Gastrocnemius medialis (tissue), 4 donors: Measurements from ENCODE around the gene DCUN1D3. TPM values are rescaled to one million over a fixed set of nuclear protein-coding genes. Genes with fewer than 3 reads are reported as not detected.
A peak's percentile ranks its signal among the peaks of the same experiment; 100 is the strongest.

ENCODE experiments used
- ATAC-seq, 2 donors: fragments of 150-250 bp; one replicate each; pipeline ENCODE4 v1.9.1; 2016
- DNase-seq, 2 donors: peaks; one replicate each; pipeline ENCODE4 v3.0.0-alpha.2; 2019
- H3K27ac ChIP-seq, 4 donors: fragments of 200-600 bp; sonication (generic); 1 replicate in 1 of 4; 2 replicates in 3 of 4; pipeline ENCODE4 v1.5.1; 2016 to 2018; ENCODE audit warnings: mild to moderate bottlenecking in 2 of 4, moderate library complexity in 1 of 4
- H3K27me3 ChIP-seq, 3 donors: fragments of 200-600 bp; sonication (generic) in 2 of 3; 1 replicate in 1 of 3; 2 replicates in 2 of 3; pipeline versions ENCODE4 v1.5.1 to v1.6.0; 2016 to 2019; ENCODE audit warnings: mild to moderate bottlenecking in 1 of 3, moderate library complexity in 1 of 3
- H3K36me3 ChIP-seq, 2 donors: fragments of 200-600 bp; sonication (generic) in 1 of 2; one replicate each; pipeline ENCODE4 v1.5.1; 2017 to 2018
- H3K4me1 ChIP-seq, 2 donors: fragments of 200-600 bp; sonication (generic) in 1 of 2; one replicate each; pipeline ENCODE4 v1.5.1; 2016 to 2017; ENCODE audit warnings: mild to moderate bottlenecking in 2 of 2
- H3K4me3 ChIP-seq, 4 donors: fragments of 200-600 bp; sonication (generic) in 3 of 4; 1 replicate in 1 of 4; 2 replicates in 3 of 4; pipeline ENCODE4 v1.5.1; 2016 to 2019; ENCODE audit warnings: mild to moderate bottlenecking in 2 of 4
- H3K9me3 ChIP-seq, 3 donors: fragments of 200-600 bp; sonication (generic) in 2 of 3; 1 replicate in 1 of 3; 2 replicates in 2 of 3; pipeline ENCODE4 v1.5.1; 2016 to 2019
- CTCF ChIP-seq, 5 experiments: fragments of 450-650 bp in 3 of 5; fragments of 200-600 bp in 2 of 5; sonication (generic) in 2 of 5; IDR thresholded peaks in 4 of 5; conservative IDR thresholded peaks in 1 of 5; 1 replicate in 4 of 5; 2 replicates in 1 of 5; pipeline ENCODE4 v1.5.1; 2016 to 2019; ENCODE audit warnings: antibody characterized with exemption in 5 of 5, mild to moderate bottlenecking in 3 of 5, moderate library complexity in 3 of 5
- POLR2A ChIP-seq, 2 donors: fragments of 450-650 bp; IDR thresholded peaks; one replicate each; pipeline ENCODE4 v1.6.1; 2017; ENCODE audit warnings: antibody characterized with exemption in 2 of 2, mild to moderate bottlenecking in 2 of 2, moderate library complexity in 2 of 2
- in situ Hi-C, 4 donors: fragments of 200-750 bp; cut with MboI; loops; one replicate each; pipeline versions ENCODE4 v1.15.0 to v1.8.0; 2017; ENCODE audit warnings: low sequenced_read_pairs in 4 of 4
- intact Hi-C: fragments of 100-400 bp; cut with DNase I; formaldehyde crosslinking; loops from one replicate; pipeline ENCODE4 v1.15.1; 2023; ENCODE audit warnings: low total_unique reads
- total RNA-seq, 4 donors: library from RNA; depleted of rRNA; stranded (reverse); fragments of >200 nt; gene quantifications; one replicate each; pipeline versions ENCODE4 v1.1.0 to v1.2.3, GENCODE V29; 2016

DCUN1D3 gene
- total RNA-seq, 4 donors from 2014 or later: 7.6 to 10.5 (median 8.3) TPM

GRCh38 chr16:20857281-20857680 lies 42.9 kb downstream of the DCUN1D3 start:
- no peak for DNase-seq
- TF ChIP-seq POLR2A (IDR thresholded peaks at IDR 0.05) (no peak), CTCF (IDR thresholded peaks at IDR 0.05 in 4 of 5, conservative IDR thresholded peaks at IDR 0.05 in 1 of 5) (no peak)

GRCh38 chr16:20854963-20855362 lies 45.2 kb downstream of the DCUN1D3 start:
- H3K27ac ChIP-seq: no peak overlapping the region
- ATAC-seq (no peak), DNase-seq (no peak)
- H3K36me3 ChIP-seq: peaks cover 0 to 13% of the 10 kb centered on the region in 2 donors
- no peaks in the 10 kb centered on the region for H3K9me3 ChIP-seq
- H3K27me3 ChIP-seq: no peaks in the 10 kb centered on the region
- TF ChIP-seq CTCF (IDR thresholded peaks at IDR 0.05 in 4 of 5, conservative IDR thresholded peaks at IDR 0.05 in 1 of 5) (no peak), POLR2A (IDR thresholded peaks at IDR 0.05) (no peak)
- intact Hi-C loops (no loop called here), in situ Hi-C loops (loop anchor here (5.0 to 25.0 kb wide), 5 partner anchors 60 to 432 kb away; partner anchors contain the start of gene CRYM (in 1 of the 4))
- peaks cover 31 to 43% of the 10 kb centered on the region in 2 donors for H3K4me1 ChIP-seq
- no peak overlapping the region for H3K4me3 ChIP-seq

More at GRCh38 chr16:20857281-20857680, 42.9 kb downstream of the DCUN1D3 start:
- peaks cover 19 to 30% of the 10 kb centered on the region in 2 donors for H3K4me1 ChIP-seq
- no peaks in the 10 kb centered on the region for H3K9me3 ChIP-seq
- no peaks in the 10 kb centered on the region for H3K27me3 ChIP-seq
- no peak overlapping the region for H3K27ac ChIP-seq
- in situ Hi-C loops (loop anchor here (5.0 to 25.0 kb wide), 4 partner anchors 58 to 430 kb away; partner anchors contain the start of gene CRYM (in 1 of the 4)), intact Hi-C loops (no loop called here)
- H3K36me3 ChIP-seq: peaks cover 0 to 15% of the 10 kb centered on the region in 2 donors
- no peak for ATAC-seq
- H3K4me3 ChIP-seq: no peak overlapping the region

- H3K36me3 ChIP-seq: peaks cover 0 to 8% of the 10 kb centered on the region in 2 donors
- ATAC-seq (no peak), DNase-seq (no peak)
- H3K4me1 ChIP-seq: peaks cover 25 to 36% of the 10 kb centered on the region in 2 donors
- intact Hi-C loops (no loop called here), in situ Hi-C loops (loop anchor here in 3 of 4 donors (5.0 to 25.0 kb wide), 5 partner anchors 61 to 433 kb away; partner anchors contain the start of gene CRYM (in 1 of the 3))
- H3K9me3 ChIP-seq: no peaks in the 10 kb centered on the region
- peak overlapping the region in 2 of 4 donors; percentile 32 to 72 for H3K27ac ChIP-seq
- H3K4me3 ChIP-seq: no peak overlapping the region
- TF ChIP-seq POLR2A (IDR thresholded peaks at IDR 0.05) (no peak), CTCF (IDR thresholded peaks at IDR 0.05 in 4 of 5, conservative IDR thresholded peaks at IDR 0.05 in 1 of 5) (no peak)
- H3K27me3 ChIP-seq: no peaks in the 10 kb centered on the region
These were observed 46.1 kb downstream of the DCUN1D3 start for GRCh38 chr16:20853981-20854620.

GRCh38 chr16:20853143-20853542 lies 47.0 kb downstream of the DCUN1D3 start:
- no peak for TF ChIP-seq CTCF (IDR thresholded peaks at IDR 0.05 in 4 of 5, conservative IDR thresholded peaks at IDR 0.05 in 1 of 5)
- TF ChIP-seq POLR2A (IDR thresholded peaks at IDR 0.05): no peak
- peaks cover 23 to 35% of the 10 kb centered on the region in 2 donors for H3K4me1 ChIP-seq
- H3K27me3 ChIP-seq: no peaks in the 10 kb centered on the region
- DNase-seq (no peak), ATAC-seq (no peak)
- intact Hi-C loops: no loop called here
- peak overlapping the region; percentile 8 to 72 (median 24) for H3K27ac ChIP-seq
- H3K9me3 ChIP-seq: no peaks in the 10 kb centered on the region
- in situ Hi-C loops: loop anchor here in 3 of 4 donors (5.0 to 25.0 kb wide), 5 partner anchors 62 to 434 kb away; partner anchors contain the start of gene CRYM (in 1 of the 3)
- H3K36me3 ChIP-seq: peaks cover 0 to 8% of the 10 kb centered on the region in 2 donors
- H3K4me3 ChIP-seq: no peak overlapping the region
